HG03469 (cell line): ENCODE data around the gene SMC5.
"Not testable (repeated sequence)": the region's sequence is repeated elsewhere in the genome, so short reads cannot be mapped to it uniquely, and the experiment has no call there.

Experiments
- ATAC-seq: cut with Tn5 transposase; IDR thresholded peaks from one replicate; pipeline ENCODE4 v1.9.1; 2021; ENCODE audit warnings: mild to moderate bottlenecking, moderate library complexity, moderate number of reproducible peaks; ENCODE audit not compliant: unreplicated experiment

SMC5 gene

GRCh38 chr9:70262948-70263347, 4.2 kb downstream of the SMC5 start:
- ATAC-seq, result no peak

GRCh38 chr9:70263421-70263820, 4.6 kb downstream of the SMC5 start:
- ATAC-seq, result no peak

GRCh38 chr9:70278305-70278704, 19.5 kb downstream of the SMC5 start:
- ATAC-seq, result no peak

GRCh38 chr9:70283848-70284247, 25.1 kb downstream of the SMC5 start:
- no peak for ATAC-seq

- ATAC-seq, result no peak
These were observed 26.5 kb downstream of the SMC5 start for GRCh38 chr9:70285246-70285645.

GRCh38 chr9:70285981-70286598, 27.3 kb downstream of the SMC5 start:
- ATAC-seq, result no peak

- ATAC-seq, result no peak
These were observed 31.8 kb downstream of the SMC5 start for GRCh38 chr9:70290626-70291025.

GRCh38 chr9:70291446-70291845, 32.7 kb downstream of the SMC5 start:
- no peak for ATAC-seq

GRCh38 chr9:70292253-70292652, 33.5 kb downstream of the SMC5 start:
- ATAC-seq, result no peak

GRCh38 chr9:70293214-70293613, 34.4 kb downstream of the SMC5 start:
- no peak for ATAC-seq

- ATAC-seq, result no peak
These were observed 38.4 kb downstream of the SMC5 start for GRCh38 chr9:70297141-70297540.

- ATAC-seq, result no peak
These were observed 39.5 kb downstream of the SMC5 start for GRCh38 chr9:70298245-70298771.

- ATAC-seq, result no peak
These were observed 44.5 kb downstream of the SMC5 start for GRCh38 chr9:70303268-70303667.

- no peak for ATAC-seq
These were observed 46.0 kb downstream of the SMC5 start for GRCh38 chr9:70304810-70305209.

GRCh38 chr9:70315389-70315788, 56.6 kb downstream of the SMC5 start:
- no peak for ATAC-seq

- no peak for ATAC-seq
These were observed 59.2 kb downstream of the SMC5 start for GRCh38 chr9:70318002-70318401.

GRCh38 chr9:70322096-70322495, 63.3 kb downstream of the SMC5 start:
- no peak for ATAC-seq

GRCh38 chr9:70324963-70325362, 66.2 kb downstream of the SMC5 start:
- no peak for ATAC-seq

GRCh38 chr9:70328625-70329024, 69.8 kb downstream of the SMC5 start:
- ATAC-seq, result not testable (repeated sequence)

GRCh38 chr9:70340572-70340971, 81.8 kb downstream of the SMC5 start:
- ATAC-seq, result no peak

GRCh38 chr9:70347046-70347445, 88.3 kb downstream of the SMC5 start:
- no peak for ATAC-seq

- ATAC-seq, result no peak
These were observed 93.6 kb downstream of the SMC5 start for GRCh38 chr9:70352356-70352755.

GRCh38 chr9:70352802-70353201, 94.0 kb downstream of the SMC5 start:
- no peak for ATAC-seq
